OCI-LY7 (cell line): ENCODE results near the gene GLMP. TPM values are rescaled to one million over a fixed set of nuclear protein-coding genes. Genes with fewer than 3 reads are reported as not detected.

Source experiments
- BruUV-seq: library from RNA; stranded (reverse); fragments of 400-500 nt; replicated peaks from 2 replicates; lab custom pipeline; 2021; lab: Mats Ljungman, UMichigan
- CTCF ChIA-PET: fragments of 300-600 bp; sonication (Branson Sonifier 250); formaldehyde crosslinking; loops from one replicate; lab custom pipeline; 2022; ENCODE audit warnings: antibody characterized with exemption; ENCODE audit not compliant: unreplicated experiment; lab: Charles Lee
- POLR2A ChIA-PET: fragments of 300-600 bp; sonication (Branson Sonifier 250); formaldehyde crosslinking; loops from one replicate; lab custom pipeline; 2022; ENCODE audit warnings: antibody characterized with exemption; lab: Charles Lee
- DNase-seq: peaks from one replicate; pipeline ENCODE4 v3.0.0-alpha.2; 2015; ENCODE audit warnings: low spot score
- H2AFZ ChIP-seq: fragments of 200-600 bp; sonication (generic), shearing (Covaris generic); 2 replicates; pipeline ENCODE4 v1.6.1; 2014; ENCODE audit warnings: mild to moderate bottlenecking, antibody characterized with exemption, low read length, moderate library complexity
- H3K27ac ChIP-seq: fragments of 200-600 bp; sonication (generic); 2 replicates; pipeline ENCODE4 v1.5.1; 2014; ENCODE audit warnings: mixed run types, low read depth, mild to moderate bottlenecking, moderate library complexity, low read length, inconsistent platforms; ENCODE audit not compliant: poor library complexity, severe bottlenecking
- H3K36me3 ChIP-seq: fragments of 200-600 bp; sonication (generic); 2 replicates; pipeline ENCODE4 v1.6.1; 2014; ENCODE audit warnings: mild to moderate bottlenecking, antibody characterized with exemption, low read length, moderate library complexity, mixed read lengths; ENCODE audit not compliant: insufficient read depth
- H3K4me1 ChIP-seq: fragments of 200-600 bp; sonication (generic); 2 replicates; pipeline ENCODE4 v1.5.1; 2014; ENCODE audit warnings: mild to moderate bottlenecking, low read length; ENCODE audit not compliant: insufficient read depth, poor library complexity, severe bottlenecking
- H3K4me2 ChIP-seq: fragments of 200-600 bp; sonication (generic); 2 replicates; pipeline ENCODE4 v1.6.1; 2014; ENCODE audit warnings: mild to moderate bottlenecking, low read length
- H3K4me3 ChIP-seq: fragments of 200-600 bp; sonication (generic); 2 replicates; pipeline ENCODE4 v1.5.1; 2014; ENCODE audit warnings: mild to moderate bottlenecking, low read depth, low read length; ENCODE audit not compliant: poor library complexity, severe bottlenecking
- H3K79me2 ChIP-seq: fragments of 200-600 bp; sonication (generic); 2 replicates; pipeline ENCODE4 v1.6.1; 2016; ENCODE audit warnings: low read depth, mild to moderate bottlenecking, low read length, moderate library complexity, mixed read lengths; ENCODE audit not compliant: insufficient read depth
- H3K9me2 ChIP-seq: fragments of 200-600 bp; sonication (generic); 2 replicates; pipeline ENCODE4 v1.6.1; 2016; ENCODE audit warnings: mild to moderate bottlenecking, low read length, mixed read lengths; ENCODE audit not compliant: insufficient read depth
- H3K9me3 ChIP-seq: fragments of 200-600 bp; sonication (generic); 2 replicates; pipeline ENCODE4 v1.6.1; 2014; ENCODE audit warnings: mild to moderate bottlenecking, mixed run types, low read length, mixed read lengths
- H4K20me1 ChIP-seq: fragments of 200-600 bp; sonication (generic); 2 replicates; pipeline ENCODE4 v1.6.1; 2014; ENCODE audit warnings: mild to moderate bottlenecking, antibody characterized with exemption, low read length, moderate library complexity, mixed read lengths; ENCODE audit not compliant: insufficient read depth
- CTCF ChIP-seq: fragments of 200-600 bp; sonication (generic); conservative IDR thresholded peaks from 2 replicates; pipeline ENCODE4 v1.5.1; 2014; ENCODE audit warnings: mild to moderate bottlenecking, antibody characterized with exemption, low read length, moderate library complexity, mixed read lengths
- EZH2phosphoT487 ChIP-seq: fragments of 200-600 bp; sonication (generic); IDR thresholded peaks from 2 replicates; pipeline ENCODE4 v1.6.1; 2018; ENCODE audit warnings: low read depth, borderline replicate concordance, mild to moderate bottlenecking, mixed run types, antibody characterized with exemption, low read length, moderate library complexity, mixed read lengths
- intact Hi-C: fragments of 100-400 bp; cut with micrococcal nuclease; formaldehyde crosslinking; loops from one replicate; pipeline ENCODE4 v1.10.0; 2022; ENCODE audit not compliant: unreplicated experiment
- total RNA-seq, 2 experiments: library from RNA; depleted of rRNA in 1 of 2; stranded (reverse); fragments of >200 nt in 1 of 2; shearing (Covaris generic) in 1 of 2; gene quantifications; 2 replicates each; pipeline ENCODE4 v1.2.3, GENCODE V29; 2014 to 2022

Gene GLMP
- total RNA-seq, 2 experiments from 2014 or later: 0.60 to 4.9 TPM

DNA sequence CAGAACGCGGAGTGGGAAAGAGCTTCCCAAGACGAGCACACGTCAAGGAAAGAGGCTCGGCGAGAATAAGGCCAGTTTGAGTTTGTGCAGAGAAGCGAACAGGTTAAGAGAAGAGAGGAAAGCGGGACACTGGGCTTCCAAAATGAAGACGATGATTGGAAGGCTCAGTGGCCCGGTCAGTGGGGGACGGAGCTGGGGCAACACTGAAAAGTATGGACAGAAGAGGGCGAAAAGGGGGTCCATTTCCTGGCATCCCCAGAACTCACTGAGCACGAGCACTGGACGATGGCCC, 42.4 kb upstream of the GLMP start:
- BruUV-seq: no TSS peak
- POLR2A ChIA-PET: interaction anchor here (0.9 to 1.0 kb wide), 2 partner anchors 187 to 255 kb away, joined by 3 read pairs; no protein-coding TSS in a partner anchor
- H2AFZ ChIP-seq: peak overlapping the region; percentile 48; the same call in 1 of the 2 replicates

DNA sequence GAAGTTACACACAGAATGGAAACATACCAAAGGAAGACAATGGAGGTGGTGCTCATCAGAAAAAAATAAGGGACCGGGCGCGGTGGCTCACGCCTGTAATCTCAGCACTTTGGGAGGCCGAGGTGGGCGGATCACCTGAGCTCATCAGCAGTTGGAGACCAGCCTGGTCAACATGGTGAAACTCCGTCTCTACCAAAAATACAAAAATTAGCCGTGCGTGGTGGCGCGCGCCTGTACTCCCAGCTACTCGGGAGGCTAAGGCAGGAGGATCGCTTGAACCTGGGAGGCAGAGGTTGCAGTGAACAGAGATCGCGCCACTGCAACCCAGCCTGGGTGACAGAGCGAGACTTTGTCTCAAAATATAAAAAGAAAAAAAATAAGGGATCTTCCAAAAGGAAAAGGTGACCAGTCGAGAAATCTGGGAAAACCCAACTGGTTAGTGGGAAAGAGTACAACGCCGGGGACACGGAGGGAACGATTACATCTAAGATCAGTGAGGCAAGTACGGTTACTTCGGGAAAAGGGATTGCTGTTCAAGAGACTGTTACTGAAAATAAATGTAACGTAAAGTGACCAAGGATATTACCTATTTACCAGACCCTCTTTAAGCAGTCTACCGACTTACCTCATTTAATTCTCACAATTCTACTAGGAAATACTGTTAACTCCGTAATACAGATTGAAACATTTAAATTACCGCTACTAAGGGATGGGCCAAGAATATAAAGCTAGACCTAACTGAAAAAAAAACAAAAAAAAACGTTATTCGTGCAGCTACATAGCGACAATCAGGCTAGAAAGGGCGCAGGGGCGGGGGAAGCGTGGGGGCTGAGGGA, 41.8 kb upstream of the GLMP start:
- Histone ChIP-seq H3K27ac (peak overlapping the region; percentile 83), H2AFZ (peak overlapping the region; percentile 48; the same call in 1 of the 2 replicates), H3K9me3 (peaks cover 4% of the 10 kb centered on the region; the same call in 1 of the 2 replicates), H3K79me2 (peaks cover 56% of the 10 kb centered on the region), H3K4me2 (peak overlapping the region; percentile 92), H3K4me3 (peak overlapping the region; percentile 98), H4K20me1 (peaks cover 23% of the 10 kb centered on the region), H3K36me3 (peaks cover 56% of the 10 kb centered on the region), H3K9me2 (no peaks in the 10 kb centered on the region), H3K4me1 (peaks cover 26% of the 10 kb centered on the region)
- DNase-seq: peak; percentile 8
- TF ChIP-seq EZH2phosphoT487: no peak
- no peak for TF ChIP-seq CTCF
- intact Hi-C loops: loop anchor here (1.0 to 5.0 kb wide), 3 partner anchors 55 to 185 kb away; partner anchors contain the start of genes SEMA4A and SMG5
- ChIA-PET POLR2A (interaction anchor here (0.6 to 1.0 kb wide), 3 partner anchors 187 to 473 kb away, joined by 3 to 4 read pairs (median 3); no protein-coding TSS in a partner anchor), CTCF (interaction anchor here (0.6 kb wide), 1 partner anchor 54 kb away, joined by 3 read pairs; no protein-coding TSS in a partner anchor)
- no TSS peak for BruUV-seq

More for the DNA sequence above, 42.4 kb upstream of the GLMP start:
- TF ChIP-seq EZH2phosphoT487: no peak
- TF ChIP-seq CTCF: no peak
- CTCF ChIA-PET: no interaction called here
- Histone ChIP-seq H3K79me2 (peaks cover 51% of the 10 kb centered on the region), H3K9me3 (no peaks in the 10 kb centered on the region), H4K20me1 (peaks cover 23% of the 10 kb centered on the region), H3K4me3 (peak overlapping the region; percentile 98), H3K9me2 (no peaks in the 10 kb centered on the region), H3K27ac (peak overlapping the region; percentile 83), H3K4me1 (peaks cover 26% of the 10 kb centered on the region), H3K4me2 (peak overlapping the region; percentile 92), H3K36me3 (peaks cover 50% of the 10 kb centered on the region)
- intact Hi-C loops: loop anchor here (1.0 to 5.0 kb wide), 3 partner anchors 56 to 186 kb away; partner anchors contain the start of genes SEMA4A and SMG5
- no peak for DNase-seq
